GM19438 (cell line): ENCODE measurements around the gene KDM6B.

Source experiments
- ATAC-seq: cut with Tn5 transposase; IDR thresholded peaks from one replicate; pipeline ENCODE4 v1.9.1; 2021; ENCODE audit warnings: low read depth; ENCODE audit not compliant: unreplicated experiment

Gene KDM6B

GRCh38 chr17:7839190-7839875 lies 5.3 kb downstream of the KDM6B start:
- no peak for ATAC-seq

- ATAC-seq, result no peak
Observed at GRCh38 chr17:7839876-7840261, 5.9 kb downstream of the KDM6B start.

- no peak for ATAC-seq
Observed at GRCh38 chr17:7840441-7840840, 6.4 kb downstream of the KDM6B start.

- ATAC-seq, result no peak
Observed at GRCh38 chr17:7840875-7841274, 6.9 kb downstream of the KDM6B start.

- ATAC-seq, result no peak
Observed at GRCh38 chr17:7841396-7841914, 7.4 kb downstream of the KDM6B start.

GRCh38 chr17:7841915-7842379 lies 7.9 kb downstream of the KDM6B start:
- peak; percentile 23 for ATAC-seq

GRCh38 chr17:7842380-7843256 lies 8.6 kb downstream of the KDM6B start:
- ATAC-seq, result peak; percentile 20

GRCh38 chr17:7843257-7843535 lies 9.2 kb downstream of the KDM6B start:
- no peak for ATAC-seq

- peak; percentile 26 for ATAC-seq
Observed at GRCh38 chr17:7843536-7844291, 9.7 kb downstream of the KDM6B start.

- ATAC-seq, result peak; percentile 42
Observed at GRCh38 chr17:7844292-7845154, 10.5 kb downstream of the KDM6B start.

GRCh38 chr17:7845359-7846062 lies 11.5 kb downstream of the KDM6B start:
- ATAC-seq, result no peak

- ATAC-seq, result no peak
Observed at GRCh38 chr17:7846063-7846735, 12.2 kb downstream of the KDM6B start.

GRCh38 chr17:7846765-7847661 lies 13.0 kb downstream of the KDM6B start:
- ATAC-seq, result no peak

- no peak for ATAC-seq
Observed at GRCh38 chr17:7848131-7848579, 14.1 kb downstream of the KDM6B start.

- ATAC-seq, result no peak
Observed at GRCh38 chr17:7848739-7849129, 14.7 kb downstream of the KDM6B start.

GRCh38 chr17:7849130-7849750 lies 15.2 kb downstream of the KDM6B start:
- no peak for ATAC-seq

- ATAC-seq, result no peak
Observed at GRCh38 chr17:7849751-7850504, 15.9 kb downstream of the KDM6B start.
